ENCODE data around the gene PDZD7. TPM values are rescaled to one million over a fixed set of nuclear protein-coding genes. Genes with fewer than 3 reads are reported as not detected.

PDZD7 gene
- total and polyA plus RNA-seq, 2 of the 8 experiments (the other 6 are each of a cell fraction or from before 2014, with no cell fraction given) = 0.88 to 1.6 TPM

DNA sequence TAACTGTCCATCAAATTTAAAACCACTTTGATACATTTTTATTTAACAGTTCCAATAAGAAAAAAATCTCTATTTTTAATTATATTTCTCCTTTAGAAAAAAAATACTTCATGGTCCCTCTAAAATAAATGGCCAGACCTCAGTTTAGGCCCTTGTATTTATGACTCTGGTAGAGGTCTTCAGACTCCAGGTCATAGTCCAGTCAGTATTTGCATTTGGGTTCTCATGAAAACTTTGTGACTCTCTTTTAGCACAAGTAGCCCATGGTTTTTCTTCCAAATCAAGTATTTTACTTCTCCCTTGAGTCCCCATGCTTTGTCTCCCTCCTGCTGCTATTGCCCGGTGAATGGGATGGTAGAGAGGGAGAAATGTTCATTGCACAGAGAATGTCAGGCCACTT lies 67.1 kb downstream of the PDZD7 start:
- no peaks in the 10 kb centered on the region for H3K27me3 ChIP-seq (replicated peaks in 1 of 4; ENCODE audit: control insufficient read depth in 3 of 4, extremely low read depth in 1 of 4, insufficient read depth in 3 of 4, low read length in 3 of 4)
- H2BK5ac ChIP-seq (ENCODE audit: low read depth, low read length) = no peak overlapping the region
- no peak overlapping the region for H3K4ac ChIP-seq (replicated peaks; ENCODE audit: insufficient read length, low read depth, low read length)
- no peak overlapping the region for H3K23ac ChIP-seq (ENCODE audit: insufficient read length)
- H3K14ac ChIP-seq (ENCODE audit: insufficient read length) = no peak overlapping the region
- ChIA-PET CTCF (ENCODE audit: partially characterized antibody) (interaction anchor here (0.5 to 0.6 kb wide), 2 partner anchors 10 to 503 kb away, joined by 3 read pairs; no protein-coding TSS in a partner anchor), POLR2A (ENCODE audit: partially characterized antibody) (interaction anchor here (2.1 kb wide), 1 partner anchor 13 kb away, joined by 4 read pairs; no protein-coding TSS in a partner anchor)
- TF ChIP-seq, protein P1, sequence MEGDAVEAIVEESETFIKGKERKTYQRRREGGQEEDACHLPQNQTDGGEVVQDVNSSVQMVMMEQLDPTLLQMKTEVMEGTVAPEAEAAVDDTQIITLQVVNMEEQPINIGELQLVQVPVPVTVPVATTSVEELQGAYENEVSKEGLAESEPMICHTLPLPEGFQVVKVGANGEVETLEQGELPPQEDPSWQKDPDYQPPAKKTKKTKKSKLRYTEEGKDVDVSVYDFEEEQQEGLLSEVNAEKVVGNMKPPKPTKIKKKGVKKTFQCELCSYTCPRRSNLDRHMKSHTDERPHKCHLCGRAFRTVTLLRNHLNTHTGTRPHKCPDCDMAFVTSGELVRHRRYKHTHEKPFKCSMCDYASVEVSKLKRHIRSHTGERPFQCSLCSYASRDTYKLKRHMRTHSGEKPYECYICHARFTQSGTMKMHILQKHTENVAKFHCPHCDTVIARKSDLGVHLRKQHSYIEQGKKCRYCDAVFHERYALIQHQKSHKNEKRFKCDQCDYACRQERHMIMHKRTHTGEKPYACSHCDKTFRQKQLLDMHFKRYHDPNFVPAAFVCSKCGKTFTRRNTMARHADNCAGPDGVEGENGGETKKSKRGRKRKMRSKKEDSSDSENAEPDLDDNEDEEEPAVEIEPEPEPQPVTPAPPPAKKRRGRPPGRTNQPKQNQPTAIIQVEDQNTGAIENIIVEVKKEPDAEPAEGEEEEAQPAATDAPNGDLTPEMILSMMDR (IDR thresholded peaks at IDR 0.05; ENCODE audit: control extremely low read depth in 1 of 3, insufficient read depth in 1 of 3, low read depth in 1 of 3, low read length in 3 of 3) = no peak
- no peaks in the 10 kb centered on the region for H3K79me2 ChIP-seq (ENCODE audit: control insufficient read depth in 1 of 2, insufficient read depth in 2 of 2, low read length in 2 of 2)
- peaks cover under 1% of the 10 kb centered on the region for H3K23me2 ChIP-seq (ENCODE audit: low read depth, low read length)
- no peaks in the 10 kb centered on the region for H3K79me1 ChIP-seq (ENCODE audit: low read depth, low read length)
- H3K56ac ChIP-seq (replicated peaks; ENCODE audit: insufficient read length, low read depth, low read length) = no peak overlapping the region
- H4K20me1 ChIP-seq (replicated peaks in 1 of 2; ENCODE audit: control insufficient read depth in 1 of 2, insufficient read depth in 2 of 2, low read length in 2 of 2) = no peaks in the 10 kb centered on the region
- H3K4me3 ChIP-seq (ENCODE audit: extremely low read depth in 1 of 4, insufficient read depth in 2 of 4, low read depth in 3 of 4, low read length in 4 of 4) = no peak overlapping the region
- no peak overlapping the region for H2BK15ac ChIP-seq (ENCODE audit: low read length)
- H3K18ac ChIP-seq (ENCODE audit: extremely low read depth, low read length) = no peak overlapping the region
- no peak overlapping the region for H2BK20ac ChIP-seq (ENCODE audit: low read length)
- no peak overlapping the region for H3K27ac ChIP-seq (ENCODE audit: low read depth, low read length)
- no peak overlapping the region for H4K5ac ChIP-seq (ENCODE audit: insufficient read length, low read depth, low read length)
- H3K9me3 ChIP-seq (ENCODE audit: insufficient read depth in 2 of 2, low read depth in 1 of 2, low read length in 1 of 2) = no peaks in the 10 kb centered on the region
- no peak overlapping the region for H4K91ac ChIP-seq (replicated peaks; ENCODE audit: insufficient read length, low read length)
- H2AK5ac ChIP-seq (ENCODE audit: low read depth, low read length) = no peak overlapping the region
- no peak overlapping the region for H2BK120ac ChIP-seq (replicated peaks; ENCODE audit: low read depth, low read length)
- WGBS, 2 experiments (ENCODE audit: extremely low coverage in 1 of 2, insufficient coverage in 1 of 2, insufficient read length in 1 of 2, insufficient replicate concordance in 2 of 2, low coverage in 1 of 2, low lambda C conversion rate in 2 of 2, missing lambda C conversion rate in 1 of 2) = 100% methylated on average over 1 of the region's 1 CpG; no CpG with 5 or more reads in 1 of the 2 experiments
- no peak overlapping the region for H3K4me2 ChIP-seq (ENCODE audit: insufficient read depth in 1 of 2, low read depth in 2 of 2, low read length in 2 of 2)
- no peak overlapping the region for H2AFZ ChIP-seq (ENCODE audit: low read length)
- no peak overlapping the region for H2BK12ac ChIP-seq (ENCODE audit: low read depth, low read length)
- FAIRE-seq (no peak), DNase-seq (ENCODE audit: low read depth in 1 of 2, low spot score in 2 of 2) (no peak)
- H3K9ac ChIP-seq (replicated peaks in 1 of 4; ENCODE audit: extremely low read depth in 1 of 4, low read depth in 3 of 4, low read length in 3 of 4) = no peak overlapping the region
- peaks cover 0 to 4% (median 2%) of the 10 kb centered on the region in 4 experiments; a peak in 2 of 7 replicates for H3K4me1 ChIP-seq (replicated peaks in 1 of 4; ENCODE audit: control insufficient read depth in 3 of 4, insufficient read depth in 4 of 4, low read length in 3 of 4)
- peaks cover 0 to 20% (median 2%) of the 10 kb centered on the region in 4 experiments; a peak in 3 of 8 replicates for H3K36me3 ChIP-seq (ENCODE audit: control insufficient read depth in 2 of 4, insufficient read depth in 4 of 4, low read length in 3 of 4)
- no peak overlapping the region for H4K8ac ChIP-seq (ENCODE audit: extremely low read depth, insufficient read depth, low read length)

Data from H1 (cell line).